ENCODE measurements around the gene TSN. TPM values are rescaled to one million over a fixed set of nuclear protein-coding genes. Genes with fewer than 3 reads are reported as not detected.
"Not testable (repeated sequence)": the region's sequence is repeated elsewhere in the genome, so short reads cannot be mapped to it uniquely, and the experiment has no call there.

The TSN gene
- total and polyA plus RNA-seq, 10 donors = 18.2 to 48.3 (median 40.1) TPM

DNA sequence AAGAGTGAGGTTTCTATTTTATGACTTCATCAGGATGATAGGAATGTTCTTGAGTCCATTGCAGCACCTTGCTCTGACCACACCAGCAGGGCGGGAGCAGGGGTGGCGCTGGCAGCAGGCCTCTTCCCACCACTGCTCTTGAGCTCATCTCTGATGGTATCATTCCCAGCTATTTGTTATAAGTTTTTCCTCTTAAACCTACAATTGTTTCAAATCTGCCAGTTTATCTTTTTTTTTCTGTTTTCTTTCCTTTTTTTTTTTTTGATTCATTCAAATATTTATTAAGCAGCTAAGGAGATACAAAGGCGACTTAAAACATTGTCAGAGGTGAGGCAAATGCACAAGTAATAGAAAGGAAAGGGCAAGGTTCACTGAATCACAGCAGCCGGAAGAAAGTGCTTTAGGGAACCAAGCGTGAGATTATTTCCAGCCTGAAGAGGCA, 47.5 kb upstream of the TSN start:
- no peaks in the 10 kb centered on the region for H3K9me3 ChIP-seq
- no peaks in the 10 kb centered on the region for H3K36me3 ChIP-seq
- no peak for DNase-seq
- no peak for TF ChIP-seq CTCF (IDR thresholded peaks at IDR 0.05 in 8 of 11, conservative IDR thresholded peaks at IDR 0.05 in 3 of 11)
- no peak for TF ChIP-seq POLR2AphosphoS5 (IDR thresholded peaks at IDR 0.05)
- TF ChIP-seq POLR2A (IDR thresholded peaks at IDR 0.05) = no peak
- H3K27ac ChIP-seq = peak overlapping the region in 1 of 8 donors; percentile 45
- 61 to 83% (median 72%) methylated on average over 5 of the region's 5 CpGs for WGBS, 5 donors
- no peaks in the 10 kb centered on the region for H3K27me3 ChIP-seq (replicated peaks in 1 of 7)
- intact Hi-C loops (cut with DNase I; ENCODE audit: low total_unique reads) = no loop called here
- H3K4me3 ChIP-seq = no peak overlapping the region
- H3K4me1 ChIP-seq = peaks cover 0 to 6% (median 0%) of the 10 kb centered on the region in 6 donors

GRCh38 chr2:121709776-121710469, 45.5 kb upstream of the TSN start:
- WGBS, 5 donors = 76 to 93% (median 86%) methylated on average over 11 of the region's 11 CpGs
- no peaks in the 10 kb centered on the region for H3K27me3 ChIP-seq (replicated peaks in 1 of 7)
- peaks cover 0 to 6% (median 0%) of the 10 kb centered on the region in 6 donors for H3K4me1 ChIP-seq

GRCh38 chr2:121710470-121711170, 44.8 kb upstream of the TSN start:
- H3K9me3 ChIP-seq = no peaks in the 10 kb centered on the region
- DNase-seq = no peak

More at GRCh38 chr2:121709776-121710469, 45.5 kb upstream of the TSN start:
- intact Hi-C loops (cut with DNase I; ENCODE audit: low total_unique reads) = no loop called here
- Histone ChIP-seq H3K4me3 (no peak overlapping the region), H3K27ac (no peak overlapping the region), H3K36me3 (no peaks in the 10 kb centered on the region), H3K9me3 (no peaks in the 10 kb centered on the region)
- TF ChIP-seq CTCF (IDR thresholded peaks at IDR 0.05 in 8 of 11, conservative IDR thresholded peaks at IDR 0.05 in 3 of 11) (no peak), POLR2AphosphoS5 (IDR thresholded peaks at IDR 0.05) (no peak), POLR2A (IDR thresholded peaks at IDR 0.05) (no peak)
- no peak for DNase-seq

DNA sequence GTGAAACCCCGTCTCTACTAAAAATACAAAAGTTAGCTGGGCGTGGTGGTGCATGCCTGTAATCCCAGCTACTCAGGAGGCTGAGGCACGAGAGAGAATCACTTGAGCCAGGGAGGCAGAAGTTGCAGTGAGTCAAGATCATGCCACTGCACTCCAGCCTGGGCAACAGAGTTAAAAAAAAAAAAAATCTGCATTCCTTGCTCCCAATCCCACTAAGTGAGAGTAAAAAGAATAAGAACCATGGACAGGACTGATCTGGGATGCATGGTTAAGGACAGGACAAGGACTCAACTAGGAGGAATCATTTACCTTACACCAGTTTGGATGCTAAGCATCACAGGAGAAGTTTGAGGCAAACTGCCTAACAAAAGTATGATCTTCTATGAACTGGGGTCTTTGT, 44.0 kb upstream of the TSN start:
- H3K4me3 ChIP-seq; H3K27me3 ChIP-seq (replicated peaks in 1 of 7); H3K36me3 ChIP-seq; intact Hi-C loops (cut with DNase I; ENCODE audit: low total_unique reads); DNase-seq; H3K27ac ChIP-seq; H3K4me1 ChIP-seq; H3K9me3 ChIP-seq: not testable (repeated sequence)
- WGBS, 5 donors = 76 to 98% (median 87%) methylated on average over 2 to 3 of the region's 3 CpGs

More at GRCh38 chr2:121710470-121711170, 44.8 kb upstream of the TSN start:
- intact Hi-C loops (cut with DNase I; ENCODE audit: low total_unique reads) = no loop called here
- H3K4me3 ChIP-seq = no peak overlapping the region
- no peaks in the 10 kb centered on the region for H3K36me3 ChIP-seq
- no peaks in the 10 kb centered on the region for H3K27me3 ChIP-seq (replicated peaks in 1 of 7)
- TF ChIP-seq POLR2A (IDR thresholded peaks at IDR 0.05) (no peak), POLR2AphosphoS5 (IDR thresholded peaks at IDR 0.05) (no peak), CTCF (IDR thresholded peaks at IDR 0.05 in 8 of 11, conservative IDR thresholded peaks at IDR 0.05 in 3 of 11) (no peak)
- WGBS, 5 donors = 84 to 92% (median 87%) methylated on average over 7 of the region's 7 CpGs
- peaks cover 0 to 6% (median 0%) of the 10 kb centered on the region in 6 donors for H3K4me1 ChIP-seq
- H3K27ac ChIP-seq = no peak overlapping the region

Data from spleen (tissue), 11 donors.